SU-DHL-6 (cell line): ENCODE data around the gene DIAPH2.

Source experiments
- H2AFZ ChIP-seq: fragments of 200-600 bp; sonication (generic); 2 replicates; pipeline ENCODE4 v1.6.1; 2014; ENCODE audit warnings: low read depth, mild to moderate bottlenecking, moderate library complexity, mixed read lengths, antibody characterized with exemption, low read length; ENCODE audit not compliant: severe bottlenecking
- H3F3A ChIP-seq: fragments of 200-600 bp; shearing (Covaris generic); 2 replicates; pipeline ENCODE4 v1.6.0; 2016; ENCODE audit warnings: antibody characterized with exemption, mild to moderate bottlenecking; ENCODE audit not compliant: insufficient read depth
- H3K27ac ChIP-seq: fragments of 200-600 bp; sonication (generic); 2 replicates; pipeline ENCODE4 v1.5.1; 2016; ENCODE audit warnings: low read depth, mild to moderate bottlenecking, low read length, moderate library complexity, mixed read lengths
- H3K27me3 ChIP-seq: fragments of 200-600 bp; sonication (generic), shearing (Covaris generic); 2 replicates; pipeline ENCODE4 v1.6.0; 2014; ENCODE audit warnings: mild to moderate bottlenecking, low read length
- H3K36me3 ChIP-seq: fragments of 200-600 bp; sonication (generic); 2 replicates; pipeline ENCODE4 v1.6.1; 2014; ENCODE audit warnings: mild to moderate bottlenecking, low read length, mixed read lengths
- H3K4me2 ChIP-seq: fragments of 300-600, 200-600 bp; shearing (Covaris generic), sonication (generic); 2 replicates; pipeline ENCODE4 v1.6.0; 2014; ENCODE audit warnings: low read length, low read depth, mild to moderate bottlenecking; ENCODE audit not compliant: poor library complexity, severe bottlenecking
- H3K4me3 ChIP-seq: fragments of 200-600 bp; sonication (generic); 2 replicates; pipeline ENCODE4 v1.5.1; 2014; ENCODE audit warnings: antibody characterized with exemption, low read length, mild to moderate bottlenecking, mixed read lengths; ENCODE audit not compliant: insufficient read depth, poor library complexity, severe bottlenecking
- H3K79me2 ChIP-seq: fragments of 200-600 bp; sonication (generic); 2 replicates; pipeline ENCODE4 v1.6.1; 2014; ENCODE audit warnings: mild to moderate bottlenecking, low read length, moderate library complexity; ENCODE audit not compliant: insufficient read depth
- H3K9ac ChIP-seq: fragments of 200-600 bp; sonication (generic); 2 replicates; pipeline ENCODE4 v1.7.0; 2014; ENCODE audit warnings: mild to moderate bottlenecking, low read length
- H3K9me2 ChIP-seq: fragments of 200-600 bp; sonication (generic); replicated peaks from 2 replicates; pipeline ENCODE4 v1.6.1; 2014; ENCODE audit warnings: low read length; ENCODE audit not compliant: insufficient read depth
- H3K9me3 ChIP-seq: fragments of 200-600 bp; sonication (generic); 2 replicates; pipeline ENCODE4 v1.6.1; 2014; ENCODE audit warnings: low read length, mixed read lengths; ENCODE audit not compliant: insufficient read depth
- H4K20me1 ChIP-seq: fragments of 200-600 bp; sonication (generic); 2 replicates; pipeline ENCODE4 v1.6.1; 2014; ENCODE audit warnings: low read depth, mild to moderate bottlenecking, antibody characterized with exemption, low read length, moderate library complexity, mixed read lengths
- CTCF ChIP-seq: fragments of 200-600 bp; sonication (generic); IDR thresholded peaks from one replicate; pipeline ENCODE4 v1.5.1; 2017; ENCODE audit warnings: antibody characterized with exemption, mild to moderate bottlenecking, low read length, moderate library complexity; ENCODE audit not compliant: insufficient read depth, poor library complexity, severe bottlenecking
- EZH2phosphoT487 ChIP-seq: fragments of 200-600 bp; sonication (generic), shearing (Covaris generic); conservative IDR thresholded peaks from 2 replicates; pipeline ENCODE4 v1.6.1; 2018; ENCODE audit warnings: mild to moderate bottlenecking, antibody characterized with exemption, low read length, moderate library complexity, mixed read lengths

DIAPH2 gene

GRCh38 chrX:97551821-97552220 lies 867.2 kb downstream of the DIAPH2 start:
- no peak overlapping the region for H3K4me2 ChIP-seq
- H2AFZ ChIP-seq: no peak overlapping the region
- no peaks in the 10 kb centered on the region for H3K27me3 ChIP-seq
- no peaks in the 10 kb centered on the region for H3K36me3 ChIP-seq
- H3K9me3 ChIP-seq: no peaks in the 10 kb centered on the region
- H3K9ac ChIP-seq: no peak overlapping the region
- H3K4me3 ChIP-seq: no peak overlapping the region
- no peak overlapping the region for H3K27ac ChIP-seq
- no peaks in the 10 kb centered on the region for H4K20me1 ChIP-seq
- no peaks in the 10 kb centered on the region for H3K79me2 ChIP-seq
- TF ChIP-seq EZH2phosphoT487 (no peak), CTCF (no peak)
- no peaks in the 10 kb centered on the region for H3F3A ChIP-seq
- H3K9me2 ChIP-seq: no peaks in the 10 kb centered on the region

DNA sequence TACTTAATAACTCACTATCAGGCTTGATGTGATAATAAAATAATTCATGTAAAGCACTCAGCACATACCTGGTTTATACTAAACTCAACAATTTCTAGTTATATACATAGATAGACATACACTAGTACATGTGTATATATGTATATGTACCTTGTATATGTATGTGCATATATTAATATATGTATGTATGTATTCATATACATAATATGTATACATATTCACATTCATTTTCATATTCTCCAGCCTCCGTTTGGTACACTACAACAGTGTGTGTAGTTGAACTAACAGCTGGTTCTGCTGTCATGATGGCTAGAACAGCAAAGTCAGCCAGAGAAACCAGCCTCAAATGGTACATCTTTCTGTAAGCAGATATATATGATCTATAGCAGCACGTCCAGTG lies 869.2 kb downstream of the DIAPH2 start:
- H3F3A ChIP-seq: no peaks in the 10 kb centered on the region
- no peaks in the 10 kb centered on the region for H3K79me2 ChIP-seq
- no peaks in the 10 kb centered on the region for H3K9me2 ChIP-seq
- H3K27me3 ChIP-seq: no peaks in the 10 kb centered on the region
- no peak overlapping the region for H3K4me3 ChIP-seq
- H3K4me2 ChIP-seq: no peak overlapping the region
- H3K36me3 ChIP-seq: no peaks in the 10 kb centered on the region
- H3K9ac ChIP-seq: no peak overlapping the region
- no peak for TF ChIP-seq CTCF
- no peak for TF ChIP-seq EZH2phosphoT487
- H2AFZ ChIP-seq: no peak overlapping the region
- no peak overlapping the region for H3K27ac ChIP-seq
- no peaks in the 10 kb centered on the region for H3K9me3 ChIP-seq
- H4K20me1 ChIP-seq: no peaks in the 10 kb centered on the region

DNA sequence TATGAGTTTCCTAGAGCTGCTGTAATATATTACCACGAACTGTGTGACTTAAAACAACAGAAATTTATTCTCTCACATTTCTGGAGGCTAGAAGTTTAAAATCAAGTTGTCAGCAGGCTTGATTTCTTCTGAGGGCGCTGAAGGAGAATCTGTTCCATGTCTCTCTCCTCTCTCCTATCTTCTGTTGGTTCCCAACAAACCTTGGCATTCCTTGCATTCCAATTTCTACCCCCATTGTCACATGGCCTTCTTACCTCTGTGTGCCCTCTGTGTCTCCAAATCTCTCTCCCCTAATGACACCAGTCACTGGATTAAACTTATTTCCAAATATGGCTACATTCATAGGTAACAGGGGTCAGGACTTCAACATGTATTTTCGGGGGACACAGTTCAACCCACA lies 871.7 kb downstream of the DIAPH2 start:
- no peaks in the 10 kb centered on the region for H3K9me3 ChIP-seq
- no peaks in the 10 kb centered on the region for H4K20me1 ChIP-seq
- no peaks in the 10 kb centered on the region for H3F3A ChIP-seq
- H3K4me3 ChIP-seq: no peak overlapping the region
- H3K4me2 ChIP-seq: no peak overlapping the region
- H3K27me3 ChIP-seq: no peaks in the 10 kb centered on the region
- H3K36me3 ChIP-seq: no peaks in the 10 kb centered on the region
- no peaks in the 10 kb centered on the region for H3K79me2 ChIP-seq
- no peak overlapping the region for H3K9ac ChIP-seq
- H2AFZ ChIP-seq: no peak overlapping the region
- H3K27ac ChIP-seq: no peak overlapping the region
- TF ChIP-seq CTCF: no peak
- TF ChIP-seq EZH2phosphoT487: no peak
- H3K9me2 ChIP-seq: no peaks in the 10 kb centered on the region
